ENCODE measurements around the gene C4BPB. TPM values are rescaled to one million over a fixed set of nuclear protein-coding genes. Genes with fewer than 3 reads are reported as not detected.

Gene C4BPB
- total and polyA plus RNA-seq, 2 of the 13 experiments (the other 11 are each of a cell fraction or from before 2014, with no cell fraction given), result 155 to 266 TPM

GRCh38 chr1:207050480-207051190, 38.0 kb upstream of the C4BPB start (continued):
- TF ChIP-seq ZNF3 (CRISPR knock-in tag; IDR thresholded peaks at IDR 0.05) (no peak), RAD51 (IDR thresholded peaks at IDR 0.05; ENCODE audit: borderline replicate concordance) (no peak), POLR2A (IDR thresholded peaks at IDR 0.05; ENCODE audit: insufficient read depth in 1 of 2, low read depth in 2 of 2, low read length in 2 of 2) (peak; percentile 54 to 66), KAT7 (CRISPR knock-in tag; IDR thresholded peaks at IDR 0.05; ENCODE audit: borderline replicate concordance) (peak; percentile 38; the same call in 1 of the 2 replicates), NR2F1 (CRISPR knock-in tag; IDR thresholded peaks at IDR 0.05) (no peak), NPAS2 (CRISPR knock-in tag; IDR thresholded peaks at IDR 0.05; ENCODE audit: borderline replicate concordance) (no peak), ZNF607 (CRISPR knock-in tag; IDR thresholded peaks at IDR 0.05; ENCODE audit: borderline replicate concordance) (peak; percentile 34; the same call in 1 of the 2 replicates), PTBP1 (IDR thresholded peaks at IDR 0.05; ENCODE audit: low read depth, low read length, poor library complexity, severe bottlenecking) (no peak), ZNF501 (CRISPR knock-in tag; IDR thresholded peaks at IDR 0.05) (peak; percentile 89), SP140L (CRISPR knock-in tag; IDR thresholded peaks at IDR 0.05; ENCODE audit: borderline replicate concordance) (no peak), YEATS4 (CRISPR knock-in tag; IDR thresholded peaks at IDR 0.05; ENCODE audit: borderline replicate concordance) (0 out of 2 replicates have a peak, but pooled peaks have one; percentile 36), U2AF2 (IDR thresholded peaks at IDR 0.05; ENCODE audit: low read depth, low read length) (no peak), ZNF44 (CRISPR knock-in tag; IDR thresholded peaks at IDR 0.05) (no peak), CSRNP2 (CRISPR knock-in tag; conservative IDR thresholded peaks at IDR 0.05; ENCODE audit: low read depth) (no peak), GATAD2A (CRISPR knock-in tag; IDR thresholded peaks at IDR 0.05) (no peak), HES4 (CRISPR knock-in tag; IDR thresholded peaks at IDR 0.05; ENCODE audit: borderline replicate concordance) (no peak), ZNF792 (CRISPR knock-in tag; IDR thresholded peaks at IDR 0.05) (no peak), RBM39 (IDR thresholded peaks at IDR 0.05; ENCODE audit: low read depth, low read length, poor library complexity, severe bottlenecking) (peak; percentile 59), ZSCAN25 (CRISPR knock-in tag; IDR thresholded peaks at IDR 0.05) (peak; percentile 19; the same call in 1 of the 2 replicates), HBP1 (CRISPR knock-in tag; IDR thresholded peaks at IDR 0.05; ENCODE audit: low read depth) (no peak)
- TF ChIP-seq, protein P1, sequence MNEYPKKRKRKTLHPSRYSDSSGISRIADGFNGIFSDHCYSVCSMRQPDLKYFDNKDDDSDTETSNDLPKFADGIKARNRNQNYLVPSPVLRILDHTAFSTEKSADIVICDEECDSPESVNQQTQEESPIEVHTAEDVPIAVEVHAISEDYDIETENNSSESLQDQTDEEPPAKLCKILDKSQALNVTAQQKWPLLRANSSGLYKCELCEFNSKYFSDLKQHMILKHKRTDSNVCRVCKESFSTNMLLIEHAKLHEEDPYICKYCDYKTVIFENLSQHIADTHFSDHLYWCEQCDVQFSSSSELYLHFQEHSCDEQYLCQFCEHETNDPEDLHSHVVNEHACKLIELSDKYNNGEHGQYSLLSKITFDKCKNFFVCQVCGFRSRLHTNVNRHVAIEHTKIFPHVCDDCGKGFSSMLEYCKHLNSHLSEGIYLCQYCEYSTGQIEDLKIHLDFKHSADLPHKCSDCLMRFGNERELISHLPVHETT (CRISPR knock-in tag; conservative IDR thresholded peaks at IDR 0.05), result no peak
- TF ChIP-seq, protein P2, sequence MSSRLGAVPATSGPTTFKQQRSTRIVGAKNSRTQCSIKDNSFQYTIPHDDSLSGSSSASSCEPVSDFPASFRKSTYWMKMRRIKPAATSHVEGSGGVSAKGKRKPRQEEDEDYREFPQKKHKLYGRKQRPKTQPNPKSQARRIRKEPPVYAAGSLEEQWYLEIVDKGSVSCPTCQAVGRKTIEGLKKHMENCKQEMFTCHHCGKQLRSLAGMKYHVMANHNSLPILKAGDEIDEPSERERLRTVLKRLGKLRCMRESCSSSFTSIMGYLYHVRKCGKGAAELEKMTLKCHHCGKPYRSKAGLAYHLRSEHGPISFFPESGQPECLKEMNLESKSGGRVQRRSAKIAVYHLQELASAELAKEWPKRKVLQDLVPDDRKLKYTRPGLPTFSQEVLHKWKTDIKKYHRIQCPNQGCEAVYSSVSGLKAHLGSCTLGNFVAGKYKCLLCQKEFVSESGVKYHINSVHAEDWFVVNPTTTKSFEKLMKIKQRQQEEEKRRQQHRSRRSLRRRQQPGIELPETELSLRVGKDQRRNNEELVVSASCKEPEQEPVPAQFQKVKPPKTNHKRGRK (CRISPR knock-in tag; IDR thresholded peaks at IDR 0.05), result no peak
- TF ChIP-seq, protein P3, sequence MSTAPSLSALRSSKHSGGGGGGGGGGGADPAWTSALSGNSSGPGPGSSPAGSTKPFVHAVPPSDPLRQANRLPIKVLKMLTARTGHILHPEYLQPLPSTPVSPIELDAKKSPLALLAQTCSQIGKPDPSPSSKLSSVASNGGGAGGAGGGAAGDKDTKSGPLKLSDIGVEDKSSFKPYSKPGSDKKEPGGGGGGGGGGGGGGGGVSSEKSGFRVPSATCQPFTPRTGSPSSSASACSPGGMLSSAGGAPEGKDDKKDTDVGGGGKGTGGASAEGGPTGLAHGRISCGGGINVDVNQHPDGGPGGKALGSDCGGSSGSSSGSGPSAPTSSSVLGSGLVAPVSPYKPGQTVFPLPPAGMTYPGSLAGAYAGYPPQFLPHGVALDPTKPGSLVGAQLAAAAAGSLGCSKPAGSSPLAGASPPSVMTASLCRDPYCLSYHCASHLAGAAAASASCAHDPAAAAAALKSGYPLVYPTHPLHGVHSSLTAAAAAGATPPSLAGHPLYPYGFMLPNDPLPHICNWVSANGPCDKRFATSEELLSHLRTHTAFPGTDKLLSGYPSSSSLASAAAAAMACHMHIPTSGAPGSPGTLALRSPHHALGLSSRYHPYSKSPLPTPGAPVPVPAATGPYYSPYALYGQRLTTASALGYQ (CRISPR knock-in tag; IDR thresholded peaks at IDR 0.05), result no peak
